GM20431 (cell line): Measurements from ENCODE around the gene USP46.

ENCODE experiments used
- in situ Hi-C: fragments of 300-500 bp; cut with MseI, MboI; formaldehyde crosslinking; loops from one replicate; pipeline ENCODE4 v1.15.0; 2020; ENCODE audit warnings: low sequenced_read_pairs; ENCODE audit not compliant: unreplicated experiment

Gene USP46, protein sequence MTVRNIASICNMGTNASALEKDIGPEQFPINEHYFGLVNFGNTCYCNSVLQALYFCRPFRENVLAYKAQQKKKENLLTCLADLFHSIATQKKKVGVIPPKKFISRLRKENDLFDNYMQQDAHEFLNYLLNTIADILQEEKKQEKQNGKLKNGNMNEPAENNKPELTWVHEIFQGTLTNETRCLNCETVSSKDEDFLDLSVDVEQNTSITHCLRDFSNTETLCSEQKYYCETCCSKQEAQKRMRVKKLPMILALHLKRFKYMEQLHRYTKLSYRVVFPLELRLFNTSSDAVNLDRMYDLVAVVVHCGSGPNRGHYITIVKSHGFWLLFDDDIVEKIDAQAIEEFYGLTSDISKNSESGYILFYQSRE

DNA sequence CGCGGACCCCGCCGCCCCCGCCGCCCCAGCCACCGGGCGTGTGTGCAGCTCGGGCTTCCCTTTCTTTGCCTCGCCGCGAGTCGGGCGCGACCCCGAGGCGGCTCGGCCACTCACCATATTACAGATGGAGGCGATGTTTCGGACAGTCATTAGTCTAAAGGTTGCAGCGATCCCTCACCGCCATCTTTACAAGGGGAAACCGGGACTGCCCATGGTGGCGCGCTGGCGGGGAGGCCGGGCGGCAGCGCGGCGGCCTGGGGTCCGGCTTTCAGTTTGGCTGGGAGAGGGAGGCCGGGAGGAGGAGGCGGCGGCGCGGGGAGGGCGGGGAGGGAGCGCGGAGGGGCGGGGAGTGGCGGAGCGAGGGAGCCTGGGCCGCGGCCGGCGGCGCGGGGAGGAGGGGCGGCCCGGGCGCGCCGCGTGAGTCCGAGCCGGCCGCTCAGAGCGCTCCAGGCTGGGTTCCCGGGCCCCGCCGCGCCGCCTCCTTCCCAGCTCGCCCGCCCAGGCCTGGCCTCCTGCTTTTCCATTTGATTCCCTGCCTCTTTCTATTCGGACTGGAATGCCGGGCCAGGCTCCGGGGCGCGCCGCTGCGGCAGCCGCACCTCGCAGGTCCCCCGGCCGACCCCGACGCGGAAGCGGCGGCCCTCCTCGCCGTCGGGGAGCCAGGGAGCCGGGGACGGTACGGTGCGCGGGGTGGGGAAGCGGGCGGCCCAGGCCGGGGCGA is at the start of gene USP46:
TSS of gene USP46 (minus strand) at position 301 of the 721 bp plus-strand sequence. CDS start at position 150, 151 bp downstream.
- in situ Hi-C loops = loop anchor here (25.0 kb wide), 1 partner anchor 97 kb away; no protein-coding TSS in a partner anchor

DNA sequence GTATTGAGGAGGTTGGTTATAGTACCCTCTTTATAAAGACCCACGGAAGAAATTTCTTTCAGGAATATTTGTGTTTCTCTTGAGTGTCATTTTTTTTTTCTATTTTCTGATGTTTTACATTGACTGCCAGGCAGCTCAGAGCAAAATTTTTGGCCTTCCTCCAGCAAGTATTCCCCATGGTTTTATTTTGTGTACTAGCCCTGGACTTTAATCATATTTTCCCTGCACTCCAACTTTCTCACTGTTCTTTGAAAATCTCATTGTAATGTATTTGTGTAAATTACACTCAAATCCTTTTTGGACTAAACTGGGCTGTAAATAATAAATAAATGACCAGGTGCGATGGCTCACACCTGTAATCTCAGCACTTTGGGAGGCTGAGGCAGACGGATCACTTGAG is 45.6 kb upstream of the USP46 start:
- in situ Hi-C loops = no loop called here

DNA sequence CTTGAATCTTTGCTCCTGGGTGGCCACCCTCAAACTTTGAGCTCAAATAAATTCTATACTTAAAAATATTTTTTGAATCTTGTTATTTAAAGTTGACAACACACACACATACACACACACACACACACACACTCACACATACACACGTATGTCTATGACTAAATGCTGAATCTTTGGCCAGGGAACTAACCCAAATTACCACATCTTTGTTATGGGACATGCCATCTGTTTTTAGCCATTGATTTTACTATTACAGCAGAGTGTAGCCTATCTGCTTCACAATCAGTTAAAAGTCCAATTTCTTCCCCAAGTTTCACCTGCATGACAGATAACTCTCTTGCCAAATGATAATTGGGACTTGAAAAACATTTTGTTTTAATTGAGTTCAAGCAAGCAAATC is 45.0 kb upstream of the USP46 start:
- in situ Hi-C loops = no loop called here

DNA sequence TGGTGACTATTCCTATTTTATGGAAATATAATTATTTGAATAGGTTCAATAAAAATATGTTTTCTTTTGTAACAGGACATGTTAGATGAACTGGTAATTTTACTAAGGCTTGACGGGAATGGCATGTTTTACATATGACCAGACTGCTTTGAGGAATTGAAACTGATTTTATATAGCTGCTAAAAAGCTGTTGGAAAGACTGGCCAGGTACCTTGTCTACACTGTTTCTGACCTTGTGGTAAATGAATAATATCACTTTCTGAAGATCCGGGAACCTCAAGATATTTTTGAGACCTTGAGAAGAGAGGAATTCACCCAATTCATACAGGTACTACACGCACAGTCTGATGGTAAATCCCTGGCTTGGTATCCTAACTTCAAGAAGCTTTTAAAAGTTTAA is 42.1 kb upstream of the USP46 start:
- in situ Hi-C loops = no loop called here

DNA sequence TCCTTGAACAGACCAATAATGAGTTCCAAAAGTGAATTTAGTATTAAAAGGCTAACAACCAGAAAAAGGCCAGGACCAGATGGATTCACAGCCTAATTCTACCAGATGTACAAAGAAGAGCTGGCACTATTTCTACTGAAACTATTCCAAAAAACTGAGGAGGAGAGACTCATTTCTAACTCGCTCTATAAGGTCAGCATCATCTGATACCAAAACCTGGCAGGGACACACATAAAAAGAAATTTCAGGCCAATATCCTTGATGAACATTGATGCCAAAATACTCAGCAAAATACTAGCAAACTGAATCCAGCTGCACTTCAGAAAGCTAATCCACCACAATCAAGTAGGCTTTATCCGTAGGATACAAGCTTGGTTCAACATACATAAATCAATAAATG is 35.8 kb upstream of the USP46 start:
- in situ Hi-C loops = no loop called here

DNA sequence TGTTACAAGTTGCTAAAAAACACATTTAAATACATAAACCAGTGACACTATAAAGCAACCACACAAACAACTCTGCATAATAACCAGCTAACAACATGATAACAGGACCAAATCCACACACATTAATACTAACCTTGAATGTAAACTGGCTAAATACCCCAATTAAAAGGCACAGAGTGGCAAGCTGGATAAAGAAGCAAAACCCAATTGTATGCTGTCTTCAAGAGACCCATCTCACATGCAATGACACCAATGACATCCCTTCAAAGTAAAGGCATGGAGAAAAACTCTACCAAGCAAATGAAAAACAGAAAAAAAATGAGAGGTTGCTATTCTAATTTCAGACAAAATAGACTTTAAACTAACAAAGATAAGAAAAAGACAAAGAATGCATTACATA is 34.4 kb upstream of the USP46 start:
- in situ Hi-C loops = no loop called here

DNA sequence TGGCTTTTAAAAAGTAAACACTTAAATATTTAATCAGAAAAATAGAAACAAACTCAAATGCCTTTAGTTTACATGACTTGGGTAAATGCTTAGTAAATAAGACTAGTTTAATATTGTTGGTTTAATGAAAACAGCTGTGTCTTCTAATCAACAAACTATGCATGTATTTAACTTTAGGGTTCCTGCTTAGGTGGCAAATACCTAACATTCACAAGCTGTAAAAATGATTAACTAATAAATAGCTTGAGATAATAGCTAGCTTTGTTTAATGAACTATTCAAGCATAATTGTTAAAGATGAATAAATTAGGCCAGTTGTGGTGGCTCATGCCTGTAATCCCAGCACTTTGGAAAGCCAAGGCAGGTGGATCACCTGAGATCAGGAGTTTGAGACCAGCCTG is 30.0 kb upstream of the USP46 start:
- in situ Hi-C loops = no loop called here

DNA sequence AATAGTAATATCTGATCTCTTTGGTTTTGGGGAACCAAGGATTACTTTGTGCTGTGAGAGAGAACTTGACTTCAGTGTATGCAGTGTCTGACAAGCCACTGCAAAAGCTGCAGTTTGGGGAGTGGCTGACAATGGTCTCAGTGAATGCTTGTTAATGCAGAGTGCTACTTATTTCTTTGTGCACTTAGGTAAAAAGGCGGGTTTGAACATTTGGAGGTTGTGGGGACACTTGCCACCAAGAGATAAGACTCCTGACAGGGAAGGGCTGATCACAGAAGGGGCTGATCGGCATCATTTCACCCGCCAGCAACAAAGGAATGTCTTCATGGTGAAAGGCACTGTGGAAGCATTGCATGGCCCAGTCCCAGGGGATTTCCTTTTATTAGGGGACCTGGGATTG is 28.6 kb upstream of the USP46 start:
- in situ Hi-C loops = no loop called here

DNA sequence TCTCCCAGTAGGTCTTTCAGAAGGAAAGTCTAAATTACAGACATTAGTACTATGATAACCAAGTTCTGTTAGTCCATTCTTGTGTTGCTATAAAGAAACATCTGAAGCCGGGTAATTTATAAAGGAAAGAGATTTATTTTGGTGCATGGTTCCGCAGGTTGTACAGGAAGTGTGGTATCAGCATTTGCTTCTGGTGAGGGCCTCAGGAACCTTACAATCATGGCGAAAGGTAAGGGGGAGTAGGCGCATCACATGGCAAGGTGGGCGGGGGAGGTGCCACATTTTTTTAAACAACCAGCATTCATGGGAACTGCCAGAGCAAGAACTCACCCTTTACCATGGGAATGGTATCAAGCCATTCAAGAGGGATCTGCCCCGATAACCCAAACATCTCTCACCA is 26.2 kb upstream of the USP46 start:
- in situ Hi-C loops = no loop called here

DNA sequence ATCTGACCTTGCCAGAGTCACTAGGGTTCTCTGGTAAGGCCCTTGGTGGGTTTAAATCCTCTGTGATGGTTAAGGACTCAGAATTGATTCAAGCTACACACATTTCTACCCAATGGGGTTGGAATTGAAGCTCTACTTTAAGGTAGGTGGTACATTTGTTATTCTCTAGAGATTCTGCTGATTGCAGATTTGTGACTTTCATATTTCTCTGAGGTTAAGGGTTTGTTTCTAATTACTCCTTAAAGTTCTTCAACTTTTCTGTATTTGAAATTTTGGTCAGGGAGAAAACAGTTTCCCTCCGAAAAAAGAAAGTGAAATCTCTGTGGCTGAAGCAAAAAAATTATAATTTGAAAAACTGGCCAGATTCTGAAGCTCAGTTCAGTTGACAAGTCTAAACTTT is 25.8 kb upstream of the USP46 start:
- in situ Hi-C loops = no loop called here

DNA sequence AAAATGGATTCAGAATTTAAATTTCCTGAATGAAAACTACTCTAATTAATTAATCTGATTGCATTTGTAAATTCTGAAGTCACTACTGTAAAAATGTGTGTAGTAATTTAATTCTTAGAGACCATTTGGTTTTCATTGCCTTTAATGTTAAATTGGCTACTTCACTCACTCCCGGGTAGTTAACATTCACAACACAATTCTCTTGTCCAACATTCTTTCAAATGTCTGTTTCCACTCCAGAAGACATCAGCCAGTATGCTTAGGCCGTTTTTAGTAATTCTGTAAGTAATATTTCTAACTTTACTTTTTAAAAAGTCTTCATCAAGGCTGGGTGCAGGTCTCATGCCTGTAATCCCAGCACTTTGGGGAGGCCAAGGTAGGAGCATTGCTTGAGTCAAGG is 21.3 kb upstream of the USP46 start:
- in situ Hi-C loops = no loop called here

DNA sequence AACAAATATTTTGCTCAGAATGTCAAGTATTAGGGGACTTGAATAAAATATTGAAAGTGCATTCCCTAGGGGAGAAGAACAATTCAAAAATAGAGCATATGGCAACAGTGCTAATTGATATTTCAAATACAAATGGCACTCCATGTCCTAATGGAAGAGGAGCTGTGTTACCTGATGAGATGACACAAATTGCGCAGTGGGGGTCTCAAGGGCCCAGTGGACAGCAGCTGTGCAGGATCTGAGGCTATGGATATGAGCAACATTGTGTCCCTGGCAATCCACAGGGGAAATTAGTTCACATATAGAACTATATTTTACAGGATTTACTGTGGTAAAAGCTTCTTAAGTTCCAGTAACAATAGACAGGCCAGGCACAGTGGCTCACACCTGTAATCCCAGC is 17.4 kb upstream of the USP46 start:
- in situ Hi-C loops = no loop called here

DNA sequence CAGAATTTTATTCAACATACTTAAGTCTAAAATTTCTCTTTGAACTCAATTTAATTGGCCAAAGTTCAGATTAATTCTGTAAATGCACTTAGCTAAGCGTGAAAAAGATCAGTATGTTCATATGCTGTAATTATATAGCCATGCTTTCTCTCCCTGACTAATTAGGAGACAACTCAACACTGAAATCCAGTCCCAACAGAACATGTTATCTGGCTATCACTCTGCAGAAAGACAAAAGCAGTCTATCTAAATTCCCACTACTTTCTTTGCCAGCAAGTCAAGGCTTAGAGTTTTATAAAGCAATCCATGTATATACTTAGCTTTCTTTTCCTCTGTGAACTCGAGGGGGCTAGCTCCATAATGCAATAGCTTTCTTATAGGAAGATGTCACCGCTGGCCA is 16.0 kb upstream of the USP46 start:
- in situ Hi-C loops = no loop called here

DNA sequence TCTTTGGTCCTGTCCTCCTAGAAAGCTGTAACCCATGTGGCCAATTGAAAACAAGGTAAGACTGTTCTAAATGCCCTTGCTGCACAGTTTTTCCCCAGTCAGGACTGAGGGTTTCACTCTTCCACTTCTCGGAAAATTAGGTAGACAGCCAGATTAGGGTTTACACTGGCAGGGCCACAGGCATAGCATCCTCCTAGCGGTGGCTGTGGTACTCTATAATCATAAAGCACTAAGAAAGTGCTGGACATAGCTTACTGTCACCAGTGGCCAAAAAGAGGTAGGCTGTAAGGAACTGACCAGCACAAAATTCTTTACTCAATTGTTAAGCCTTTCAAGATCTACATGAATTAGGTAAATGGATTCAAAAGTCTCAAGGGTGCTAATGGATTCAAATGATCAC is 11.6 kb upstream of the USP46 start:
- in situ Hi-C loops = loop anchor here (25.0 kb wide), 1 partner anchor 108 kb away; no protein-coding TSS in a partner anchor

DNA sequence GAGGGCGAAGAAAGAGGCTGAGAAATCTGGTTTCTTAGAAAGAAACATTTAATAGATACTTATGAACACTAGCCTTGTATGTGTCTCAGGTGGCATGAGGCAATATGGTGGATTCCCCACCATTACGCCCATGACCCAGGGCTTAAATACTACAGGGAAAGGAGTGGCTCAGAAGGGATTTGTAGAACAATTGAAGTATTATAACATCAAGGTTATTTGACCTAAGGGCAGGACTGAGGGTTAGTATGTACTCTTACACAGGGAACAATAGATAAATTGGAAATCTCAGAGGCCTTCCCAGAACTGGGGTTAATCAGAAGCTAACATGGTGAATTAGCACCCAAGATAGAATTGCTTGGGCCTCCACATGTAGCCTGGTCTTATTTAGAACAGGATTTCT is 11.0 kb upstream of the USP46 start:
- in situ Hi-C loops = loop anchor here (25.0 kb wide), 1 partner anchor 108 kb away; no protein-coding TSS in a partner anchor

DNA sequence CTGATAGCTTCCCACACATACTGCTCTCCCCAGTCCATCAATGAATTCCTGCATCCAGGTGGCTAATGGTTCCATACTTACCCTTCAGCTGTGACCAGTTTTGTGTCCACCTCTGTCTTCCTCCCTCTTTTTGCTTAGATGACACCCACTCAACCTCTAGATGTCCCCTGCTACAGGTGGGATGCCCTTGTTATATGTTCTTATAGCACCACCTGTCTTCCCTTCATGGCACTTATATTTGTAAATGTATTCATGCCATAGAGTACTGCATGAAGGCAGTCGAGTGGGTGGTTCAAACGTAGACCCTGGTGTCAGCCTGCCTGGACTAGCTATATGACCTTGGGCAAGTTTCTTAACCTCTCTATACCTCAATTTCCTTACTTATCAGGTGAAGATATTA is 6.5 kb upstream of the USP46 start:
- in situ Hi-C loops = loop anchor here (25.0 kb wide), 1 partner anchor 103 kb away; no protein-coding TSS in a partner anchor

DNA sequence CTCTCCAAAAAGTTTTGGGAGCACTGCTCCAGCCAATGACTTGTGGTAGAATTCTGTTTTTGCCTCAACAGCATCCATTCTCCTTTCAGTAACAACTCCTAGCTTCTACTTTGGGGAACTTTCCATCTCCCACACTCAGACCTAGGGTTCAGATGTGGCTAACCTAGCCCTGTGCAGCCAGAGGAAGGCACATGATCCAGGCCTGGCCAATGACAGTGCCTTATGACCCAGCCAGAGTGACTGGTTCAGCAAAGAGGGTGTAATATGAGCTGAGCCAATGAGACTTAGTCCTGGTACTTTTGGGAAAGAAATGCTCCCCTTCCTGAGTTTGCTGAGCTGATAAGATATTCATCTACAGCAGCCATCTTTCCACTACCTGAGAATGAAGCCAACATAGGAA is 5.4 kb upstream of the USP46 start:
- in situ Hi-C loops = loop anchor here (25.0 kb wide), 1 partner anchor 102 kb away; no protein-coding TSS in a partner anchor

DNA sequence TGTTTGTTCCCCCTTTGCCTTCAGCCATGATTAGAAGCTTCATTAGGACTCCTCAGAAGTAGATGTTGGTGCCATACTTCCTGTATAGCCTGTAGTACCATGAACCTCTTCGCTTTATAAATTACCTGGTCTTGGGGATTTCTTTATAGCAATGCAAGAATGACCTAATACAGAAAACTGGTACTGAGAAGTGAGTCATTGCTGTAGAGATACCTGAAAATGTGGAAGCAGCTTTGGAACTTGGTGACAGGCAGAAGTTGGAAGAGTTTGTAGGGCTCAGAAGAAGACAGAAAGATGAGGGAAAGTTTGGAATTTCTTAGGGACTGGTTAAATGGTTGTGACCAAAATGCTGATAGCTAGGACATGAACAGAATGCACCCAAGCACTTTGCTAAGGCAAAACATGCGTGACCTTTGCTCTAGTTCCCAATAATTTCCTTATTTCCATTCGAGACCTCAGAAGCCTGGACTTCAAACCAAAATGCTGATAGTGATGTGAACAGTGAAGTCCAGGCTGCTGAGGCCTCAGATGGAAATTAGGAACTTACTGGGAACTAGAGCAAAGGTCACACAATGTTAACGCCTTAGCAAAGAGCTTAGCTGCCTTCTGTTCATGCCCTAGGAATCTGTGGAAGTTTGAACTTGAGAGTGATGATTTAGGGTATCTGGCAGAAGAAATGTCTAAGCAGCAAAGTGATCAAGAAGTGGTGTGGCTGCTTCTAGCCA is 3.0 kb upstream of the USP46 start:
- in situ Hi-C loops = loop anchor here (25.0 kb wide), 1 partner anchor 100 kb away; no protein-coding TSS in a partner anchor

DNA sequence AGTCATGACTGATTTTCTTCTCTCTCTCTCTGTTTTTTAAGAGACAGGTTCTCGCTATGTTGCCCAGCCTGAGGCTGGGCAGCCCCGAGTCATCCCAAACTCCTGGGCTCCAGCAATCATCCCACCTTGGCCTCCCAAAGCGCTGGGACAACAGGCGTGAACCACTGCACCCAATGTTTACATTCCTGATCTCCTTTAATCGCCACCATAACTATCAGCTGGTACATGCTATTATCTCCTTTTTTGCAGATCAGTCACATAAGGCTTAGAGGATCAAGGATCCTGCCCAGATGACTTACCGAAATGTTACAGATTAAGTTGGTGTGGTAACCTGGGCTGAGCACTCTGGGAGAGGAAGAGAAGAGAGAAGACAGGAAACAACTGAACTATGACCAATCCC is 1.5 kb upstream of the USP46 start:
- in situ Hi-C loops = loop anchor here (25.0 kb wide), 1 partner anchor 98 kb away; no protein-coding TSS in a partner anchor

DNA sequence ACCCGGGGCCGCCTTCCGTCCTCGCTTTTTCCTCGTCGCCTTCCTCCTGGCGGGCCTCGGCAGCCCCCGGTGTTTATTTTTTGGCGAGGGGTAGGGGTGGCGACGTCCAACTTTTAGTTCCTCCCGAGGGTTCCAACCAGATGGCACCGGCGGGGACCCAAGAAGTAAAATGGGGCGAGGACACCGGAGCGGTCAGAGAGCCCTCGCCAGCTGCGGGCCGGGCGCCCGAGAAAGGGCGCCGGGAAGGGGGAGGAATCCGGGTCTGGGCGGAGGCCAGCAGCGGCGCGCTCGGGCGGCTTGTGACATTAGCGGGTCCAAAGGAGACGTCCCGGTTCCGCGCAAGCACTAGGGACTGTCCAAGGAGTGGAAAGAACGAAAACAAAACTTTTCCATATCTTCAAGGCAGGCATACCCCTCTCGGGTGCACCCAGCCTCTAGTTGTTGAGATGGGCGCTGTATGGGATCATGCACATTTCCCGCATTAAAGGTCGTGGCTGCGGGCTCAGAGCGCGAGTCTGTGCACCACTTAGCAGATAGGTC is 691 bp upstream of the USP46 start:
- in situ Hi-C loops = loop anchor here (25.0 kb wide), 1 partner anchor 97 kb away; no protein-coding TSS in a partner anchor
